ENCODE results near the gene ABTB1. TPM values are rescaled to one million over a fixed set of nuclear protein-coding genes. Genes with fewer than 3 reads are reported as not detected.

Gene ABTB1
- total and polyA plus RNA-seq, 4 donors: 9.7 to 14.1 (median 10.9) TPM

- 88% methylated on average over 6 of the region's 6 CpGs for WGBS
- no peak overlapping the region for H3K9ac ChIP-seq (ENCODE audit: low read depth in 1 of 2, low read length in 2 of 2)
- H3K27me3 ChIP-seq (ENCODE audit: control insufficient read depth in 4 of 4, insufficient read depth in 4 of 4, low read length in 3 of 4): no peaks in the 10 kb centered on the region
- H3K9me3 ChIP-seq (ENCODE audit: control insufficient read depth in 4 of 4, low read length in 3 of 4): no peaks in the 10 kb centered on the region
- H3K4me3 ChIP-seq (ENCODE audit: low read depth in 1 of 3, low read length in 3 of 3): no peak overlapping the region
- no peaks in the 10 kb centered on the region for H3K36me3 ChIP-seq (ENCODE audit: control insufficient read depth in 4 of 4, insufficient read depth in 3 of 4, low read depth in 1 of 4, low read length in 3 of 4)
- peaks cover 0 to 4% (median 1%) of the 10 kb centered on the region in 4 donors for H3K4me1 ChIP-seq (ENCODE audit: control insufficient read depth in 4 of 4, insufficient read depth in 4 of 4, low read length in 3 of 4)
- TF ChIP-seq HNF4A (conservative IDR thresholded peaks at IDR 0.05): no peak
- DNase-seq (ENCODE audit: low spot score): no peak
- no peak overlapping the region for H3K27ac ChIP-seq (ENCODE audit: low read depth in 1 of 2, low read length in 2 of 2)
Observed at GRCh38 chr3:127667119-127667681, 5.6 kb upstream of the ABTB1 start.

GRCh38 chr3:127668906-127669305 is 3.8 kb upstream of the ABTB1 start:
- no peaks in the 10 kb centered on the region for H3K27me3 ChIP-seq (ENCODE audit: control insufficient read depth in 4 of 4, insufficient read depth in 4 of 4, low read length in 3 of 4)
- no peaks in the 10 kb centered on the region for H3K36me3 ChIP-seq (ENCODE audit: control insufficient read depth in 4 of 4, insufficient read depth in 3 of 4, low read depth in 1 of 4, low read length in 3 of 4)
- no peaks in the 10 kb centered on the region for H3K9me3 ChIP-seq (ENCODE audit: control insufficient read depth in 4 of 4, low read length in 3 of 4)
- H3K9ac ChIP-seq (ENCODE audit: low read depth in 1 of 2, low read length in 2 of 2): no peak overlapping the region
- no peak overlapping the region for H3K4me3 ChIP-seq (ENCODE audit: low read depth in 1 of 3, low read length in 3 of 3)
- WGBS: 98% methylated on average over 7 of the region's 7 CpGs
- no peak overlapping the region for H3K27ac ChIP-seq (ENCODE audit: low read depth in 1 of 2, low read length in 2 of 2)
- H3K4me1 ChIP-seq (ENCODE audit: control insufficient read depth in 4 of 4, insufficient read depth in 4 of 4, low read length in 3 of 4): peaks cover 5 to 12% (median 7%) of the 10 kb centered on the region in 4 donors
- no peak for DNase-seq (ENCODE audit: low spot score)
- TF ChIP-seq ZBTB33 (IDR thresholded peaks at IDR 0.05) (no peak), JUND (IDR thresholded peaks at IDR 0.05) (no peak), FOXA1 (IDR thresholded peaks at IDR 0.05) (no peak), RXRA (IDR thresholded peaks at IDR 0.05) (no peak), FOXA2 (IDR thresholded peaks at IDR 0.05) (no peak), SP1 (IDR thresholded peaks at IDR 0.05) (no peak), GABPA (IDR thresholded peaks at IDR 0.05 in 1 of 2, conservative IDR thresholded peaks at IDR 0.05 in 1 of 2) (no peak), YY1 (IDR thresholded peaks at IDR 0.05) (no peak), EGR1 (IDR thresholded peaks at IDR 0.05; ENCODE audit: low read depth in 2 of 2) (no peak)

GRCh38 chr3:127669541-127670228 is 3.1 kb upstream of the ABTB1 start:
- 92% methylated on average over 14 of the region's 14 CpGs for WGBS
- no peak overlapping the region for H3K9ac ChIP-seq (ENCODE audit: low read depth in 1 of 2, low read length in 2 of 2)
- no peak overlapping the region for H3K27ac ChIP-seq (ENCODE audit: low read depth in 1 of 2, low read length in 2 of 2)
- DNase-seq (ENCODE audit: low spot score): no peak
- TF ChIP-seq NR2F2 (IDR thresholded peaks at IDR 0.05): no peak
- TF ChIP-seq ZBTB33 (IDR thresholded peaks at IDR 0.05): no peak
- no peak for TF ChIP-seq TAF1 (conservative IDR thresholded peaks at IDR 0.05)
- no peak for TF ChIP-seq FOXA2 (IDR thresholded peaks at IDR 0.05)
- no peak for TF ChIP-seq RXRA (IDR thresholded peaks at IDR 0.05)
- no peak for TF ChIP-seq CTCF (IDR thresholded peaks at IDR 0.05; ENCODE audit: low read depth, low read length, missing input control)
- no peak for TF ChIP-seq HNF4G (IDR thresholded peaks at IDR 0.05)
- TF ChIP-seq RAD21 (IDR thresholded peaks at IDR 0.05): no peak
- no peaks in the 10 kb centered on the region for H3K36me3 ChIP-seq (ENCODE audit: control insufficient read depth in 4 of 4, insufficient read depth in 3 of 4, low read depth in 1 of 4, low read length in 3 of 4)
- no peaks in the 10 kb centered on the region for H3K9me3 ChIP-seq (ENCODE audit: control insufficient read depth in 4 of 4, low read length in 3 of 4)
- peaks cover 5 to 14% (median 8%) of the 10 kb centered on the region in 4 donors for H3K4me1 ChIP-seq (ENCODE audit: control insufficient read depth in 4 of 4, insufficient read depth in 4 of 4, low read length in 3 of 4)
- H3K4me3 ChIP-seq (ENCODE audit: low read depth in 1 of 3, low read length in 3 of 3): no peak overlapping the region
- H3K27me3 ChIP-seq (ENCODE audit: control insufficient read depth in 4 of 4, insufficient read depth in 4 of 4, low read length in 3 of 4): no peaks in the 10 kb centered on the region

All from liver (tissue), 9 donors.